Stimulated activated CD4-positive, alpha-beta T cell treated with anti-CD3 and anti-CD28 coated beads, TNF-alpha, amount 100 ng/mL, for 24 hours (primary cell): ENCODE measurements around the gene BANP.
"Not testable (repeated sequence)": the region's sequence is repeated elsewhere in the genome, so short reads cannot be mapped to it uniquely, and the experiment has no call there.

Experiments
- DNase-seq, 3 experiments: peaks; one replicate each; pipeline ENCODE4 v3.0.0-alpha.2; 2020; ENCODE audit warnings: low read depth in 3 of 3

Gene BANP

GRCh38 chr16:88086571-88087516 lies 135.6 kb downstream of the BANP start:
- DNase-seq = no peak

GRCh38 chr16:88087517-88087877 lies 136.3 kb downstream of the BANP start:
- no peak for DNase-seq

- no peak for DNase-seq
These were observed 136.9 kb downstream of the BANP start for GRCh38 chr16:88088161-88088581.

- DNase-seq = not testable (repeated sequence)
These were observed 137.4 kb downstream of the BANP start for GRCh38 chr16:88088611-88089010.

- DNase-seq = not testable (repeated sequence)
These were observed 137.8 kb downstream of the BANP start for GRCh38 chr16:88089071-88089470.

GRCh38 chr16:88089632-88090376 lies 138.6 kb downstream of the BANP start:
- DNase-seq = not testable (repeated sequence)

- not testable (repeated sequence) for DNase-seq
These were observed 139.3 kb downstream of the BANP start for GRCh38 chr16:88090377-88091175.

GRCh38 chr16:88091221-88091971 lies 140.2 kb downstream of the BANP start:
- DNase-seq = not testable (repeated sequence)

- not testable (repeated sequence) for DNase-seq
These were observed 140.7 kb downstream of the BANP start for GRCh38 chr16:88091972-88092302.

- DNase-seq = not testable (repeated sequence)
These were observed 141.7 kb downstream of the BANP start for GRCh38 chr16:88092791-88093555.

GRCh38 chr16:88093556-88094252 lies 142.5 kb downstream of the BANP start:
- not testable (repeated sequence) for DNase-seq

GRCh38 chr16:88094253-88094575 lies 143.0 kb downstream of the BANP start:
- DNase-seq = not testable (repeated sequence)

GRCh38 chr16:88094900-88095299 lies 143.7 kb downstream of the BANP start:
- DNase-seq = not testable (repeated sequence)

- DNase-seq = not testable (repeated sequence)
These were observed 145.4 kb downstream of the BANP start for GRCh38 chr16:88096659-88097058.

GRCh38 chr16:88098731-88099562 lies 147.7 kb downstream of the BANP start:
- DNase-seq = not testable (repeated sequence)

- no peak for DNase-seq
These were observed 148.3 kb downstream of the BANP start for GRCh38 chr16:88099563-88099890.

GRCh38 chr16:88099956-88100355 lies 148.7 kb downstream of the BANP start:
- not testable (repeated sequence) for DNase-seq

GRCh38 chr16:88100801-88101622 lies 149.8 kb downstream of the BANP start:
- DNase-seq = not testable (repeated sequence)
